Sigmoid colon (tissue), 3 donors: ENCODE measurements around the gene GRM5.

ENCODE experiments used
- CTCF ChIP-seq, 4 experiments: fragments of 450-650 bp in 3 of 4; fragments of 200-600 bp in 1 of 4; IDR thresholded peaks; one replicate each; pipeline ENCODE4 v1.5.1; 2016 to 2019; ENCODE audit warnings: antibody characterized with exemption in 4 of 4, mild to moderate bottlenecking in 3 of 4, moderate library complexity in 2 of 4
- POLR2A ChIP-seq, 2 donors: fragments of 450-650 bp; IDR thresholded peaks; one replicate each; pipeline ENCODE4 v1.6.1; 2016; ENCODE audit warnings: antibody characterized with exemption in 2 of 2, mild to moderate bottlenecking in 2 of 2, moderate library complexity in 2 of 2

GRCh38 chr11:88655656-88656055 is 410.1 kb downstream of the GRM5 start:
- TF ChIP-seq CTCF (IDR thresholded peaks at IDR 0.05) (no peak), POLR2A (IDR thresholded peaks at IDR 0.05) (no peak)
